ENCODE results near the gene SLC25A24. TPM values are rescaled to one million over a fixed set of nuclear protein-coding genes. Genes with fewer than 3 reads are reported as not detected.

SLC25A24 gene
- total and polyA plus RNA-seq, 9 of the 15 experiments (the other 6 are each of a cell fraction or from before 2014, with no cell fraction given), result 6.9 to 34.9 (median 25.4) TPM

GRCh38 chr1:108125312-108126138 lies 74.6 kb downstream of the SLC25A24 start:
- in situ Hi-C loops (cut with MboI), result loop anchor here (5.0 kb wide), 1 partner anchor 348 kb away; no protein-coding TSS in a partner anchor
- no peak overlapping the region for H3K4me3 ChIP-seq
- no peak overlapping the region for H3K27ac ChIP-seq (ENCODE audit: extremely low read depth, low read depth, low read length)
- CTCF ChIA-PET (ENCODE audit: low intra/inter-chr PET ratio), result interaction anchor here (0.6 to 4.4 kb wide), 3 partner anchors 180 to 347 kb away, joined by 4 to 53 read pairs (median 5); no protein-coding TSS in a partner anchor
- peaks cover 0 to 6% of the 10 kb centered on the region in 2 experiments; a peak in 2 of 5 replicates for H3K4me1 ChIP-seq (replicated peaks in 1 of 2; ENCODE audit: control insufficient read depth in 2 of 2, insufficient read depth in 2 of 2, low read length in 2 of 2)
- DNase-seq (ENCODE audit: extremely low read depth in 1 of 4, low spot score in 3 of 4) (peak; percentile 77 to 86 (median 82)), FAIRE-seq (peak; percentile 93), ATAC-seq (peak; percentile 93)
- H3K79me2 ChIP-seq (ENCODE audit: control insufficient read depth, insufficient read depth, low read length), result no peaks in the 10 kb centered on the region
- under 1% methylated on average over 7 of the region's 7 CpGs for WGBS (ENCODE audit: insufficient coverage, low coverage, missing lambda C conversion rate)
- H3K4me2 ChIP-seq (ENCODE audit: insufficient read depth, low read length), result no peak overlapping the region
- no peak overlapping the region for H2AFZ ChIP-seq (ENCODE audit: low read depth, low read length)
- H3K9me1 ChIP-seq (ENCODE audit: control insufficient read depth, insufficient read depth, low read length), result no peaks in the 10 kb centered on the region
- intact Hi-C loops (cut with micrococcal nuclease), result loop anchor here (1.0 to 10.0 kb wide), 3 partner anchors 188 to 519 kb away; no protein-coding TSS in a partner anchor
- H3K36me3 ChIP-seq (ENCODE audit: control insufficient read depth, insufficient read depth, low read length), result no peaks in the 10 kb centered on the region
- no TSS peak for BruUV-seq (replicated peaks)
- no peaks in the 10 kb centered on the region for H3K9me3 ChIP-seq (replicated peaks; ENCODE audit: control insufficient read depth, insufficient read depth, low read depth, low read length)
- no peaks in the 10 kb centered on the region for H4K20me1 ChIP-seq (replicated peaks; ENCODE audit: control insufficient read depth, insufficient read depth, low read length)
- POLR2A ChIA-PET, result interaction anchor here (1.1 to 3.0 kb wide), 2 partner anchors 338 to 343 kb away, joined by 3 to 17 read pairs; no protein-coding TSS in a partner anchor
- H3K27me3 ChIP-seq (ENCODE audit: control insufficient read depth in 2 of 2, insufficient read depth in 2 of 2, low read length in 2 of 2), result peaks cover 12 to 24% of the 10 kb centered on the region in 2 experiments
- H3K9ac ChIP-seq (ENCODE audit: insufficient read depth in 1 of 2, low read depth in 2 of 2, low read length in 2 of 2), result no peak overlapping the region
- TF ChIP-seq ELF2 (CRISPR knock-in tag; IDR thresholded peaks at IDR 0.05) (no peak), MXD1 (CRISPR knock-in tag; IDR thresholded peaks at IDR 0.05; ENCODE audit: borderline replicate concordance, poor library complexity, severe bottlenecking) (no peak), HIVEP1 (CRISPR knock-in tag; IDR thresholded peaks at IDR 0.05) (no peak), ZNF644 (tag; IDR thresholded peaks at IDR 0.05; ENCODE audit: low read depth) (no peak), SOX6 (IDR thresholded peaks at IDR 0.05) (no peak), BDP1 (IDR thresholded peaks at IDR 0.05; ENCODE audit: insufficient read depth, insufficient read length) (no peak), POU5F1 (IDR thresholded peaks at IDR 0.05; ENCODE audit: borderline replicate concordance, low read depth, low read length, partially characterized antibody) (no peak), ILK (tag; IDR thresholded peaks at IDR 0.05; ENCODE audit: borderline replicate concordance, low read depth) (no peak), SMC3 (conservative IDR thresholded peaks at IDR 0.05; ENCODE audit: insufficient read depth, low read depth, low read length) (peak; percentile 97), CTCF (IDR thresholded peaks at IDR 0.05 in 2 of 3, conservative IDR thresholded peaks at IDR 0.05 in 1 of 3; ENCODE audit: insufficient read depth in 2 of 3, low read depth in 1 of 3, low read length in 3 of 3) (peak; percentile 94 to 96 (median 94)), CREB5 (CRISPR knock-in tag; IDR thresholded peaks at IDR 0.05) (no peak), CTBP1 (IDR thresholded peaks at IDR 0.05; ENCODE audit: borderline replicate concordance) (peak; percentile 51; the same call in 1 of the 2 replicates), TEAD1 (CRISPR knock-in tag; IDR thresholded peaks at IDR 0.05) (0 out of 4 replicates have a peak, but pooled peaks of 1 of the 2 experiments have one; percentile 17), RBM17 (IDR thresholded peaks at IDR 0.05; ENCODE audit: borderline replicate concordance, low read depth, low read length) (no peak)

Data from K562 (cell line).